ENCODE data around the gene PUM2. TPM values are rescaled to one million over a fixed set of nuclear protein-coding genes. Genes with fewer than 3 reads are reported as not detected.
"Not testable (repeated sequence)": the region's sequence is repeated elsewhere in the genome, so short reads cannot be mapped to it uniquely, and the experiment has no call there.

Gene PUM2
- total and polyA plus RNA-seq, 2 experiments from 2014 or later: 13.6 to 18.3 TPM

GRCh38 chr2:20257411-20257810, 93.2 kb downstream of the PUM2 start:
- no peak for DNase-seq
- H3K4me3 ChIP-seq: no peak overlapping the region
- TF ChIP-seq EZH2 (IDR thresholded peaks at IDR 0.05; ENCODE audit: insufficient read depth, poor library complexity, severe bottlenecking): no peak
- TF ChIP-seq EZH2phosphoT487 (IDR thresholded peaks at IDR 0.05; ENCODE audit: insufficient read depth, low read depth): no peak
- peaks cover 6% of the 10 kb centered on the region; the same call in 1 of the 2 replicates for H3K79me2 ChIP-seq (ENCODE audit: insufficient read depth)
- H3K27me3 ChIP-seq (replicated peaks; ENCODE audit: insufficient read depth): no peaks in the 10 kb centered on the region
- 98 to 100% methylated on average over 1 of the region's 1 CpG for WGBS, 2 experiments (ENCODE audit: low coverage in 1 of 2, low lambda C conversion rate in 2 of 2, missing lambda C conversion rate in 2 of 2)
- H3K4me2 ChIP-seq (ENCODE audit: unreplicated experiment): no peak overlapping the region
- H3K9me3 ChIP-seq (ENCODE audit: low read depth): no peaks in the 10 kb centered on the region
- no peak overlapping the region for H3K27ac ChIP-seq
- no peaks in the 10 kb centered on the region for H3K4me1 ChIP-seq (ENCODE audit: insufficient read depth)
- H3K9me2 ChIP-seq (ENCODE audit: insufficient read depth): no peaks in the 10 kb centered on the region
- H2AFZ ChIP-seq: no peak overlapping the region
- in situ Hi-C loops (cut with MboI): no loop called here
- H4K20me1 ChIP-seq (ENCODE audit: insufficient read depth): no peaks in the 10 kb centered on the region
- no peaks in the 10 kb centered on the region for H3F3A ChIP-seq (ENCODE audit: insufficient read depth)
- H3K36me3 ChIP-seq (ENCODE audit: low read depth): peaks cover 70% of the 10 kb centered on the region
- H3K9ac ChIP-seq: no peak overlapping the region

- Histone ChIP-seq H3K4me1 (ENCODE audit: insufficient read depth) (no peaks in the 10 kb centered on the region), H4K20me1 (ENCODE audit: insufficient read depth) (no peaks in the 10 kb centered on the region), H3K36me3 (ENCODE audit: low read depth) (peaks cover 80% of the 10 kb centered on the region), H3K9ac (no peak overlapping the region), H2AFZ (no peak overlapping the region), H3F3A (ENCODE audit: insufficient read depth) (peaks cover 6% of the 10 kb centered on the region; the same call in 1 of the 2 replicates), H3K4me2 (ENCODE audit: unreplicated experiment) (no peak overlapping the region), H3K79me2 (ENCODE audit: insufficient read depth) (no peaks in the 10 kb centered on the region; the same call in 1 of the 2 replicates), H3K27ac (no peak overlapping the region), H3K9me3 (ENCODE audit: low read depth) (no peaks in the 10 kb centered on the region), H3K27me3 (replicated peaks; ENCODE audit: insufficient read depth) (no peaks in the 10 kb centered on the region), H3K9me2 (ENCODE audit: insufficient read depth) (no peaks in the 10 kb centered on the region), H3K4me3 (no peak overlapping the region)
- in situ Hi-C loops (cut with MboI): no loop called here
- no peak for DNase-seq
- no peak for TF ChIP-seq EZH2phosphoT487 (IDR thresholded peaks at IDR 0.05; ENCODE audit: insufficient read depth, low read depth)
- TF ChIP-seq EZH2 (IDR thresholded peaks at IDR 0.05; ENCODE audit: insufficient read depth, poor library complexity, severe bottlenecking): no peak
- WGBS, 2 experiments (ENCODE audit: low coverage in 1 of 2, low lambda C conversion rate in 2 of 2, missing lambda C conversion rate in 2 of 2): 97% methylated on average over 4 of the region's 4 CpGs
Measured at GRCh38 chr2:20254731-20255130, 95.9 kb downstream of the PUM2 start.

GRCh38 chr2:20250436-20250835, 100.2 kb downstream of the PUM2 start:
- TF ChIP-seq EZH2phosphoT487 (IDR thresholded peaks at IDR 0.05; ENCODE audit: insufficient read depth, low read depth) (no peak), EZH2 (IDR thresholded peaks at IDR 0.05; ENCODE audit: insufficient read depth, poor library complexity, severe bottlenecking) (no peak)
- H3K36me3 ChIP-seq (ENCODE audit: low read depth): peaks cover 72% of the 10 kb centered on the region
- in situ Hi-C loops (cut with MboI): no loop called here

GRCh38 chr2:20249170-20249569, 101.5 kb downstream of the PUM2 start:
- Histone ChIP-seq H3K4me1 (ENCODE audit: insufficient read depth) (no peaks in the 10 kb centered on the region), H3K9me2 (ENCODE audit: insufficient read depth) (no peaks in the 10 kb centered on the region), H3K4me3 (no peak overlapping the region), H3K4me2 (ENCODE audit: unreplicated experiment) (no peak overlapping the region), H3K36me3 (ENCODE audit: low read depth) (peaks cover 59% of the 10 kb centered on the region), H3K9me3 (ENCODE audit: low read depth) (no peaks in the 10 kb centered on the region), H2AFZ (no peak overlapping the region), H3K79me2 (ENCODE audit: insufficient read depth) (no peaks in the 10 kb centered on the region), H3K27ac (no peak overlapping the region), H3F3A (ENCODE audit: insufficient read depth) (peaks cover 31% of the 10 kb centered on the region), H4K20me1 (ENCODE audit: insufficient read depth) (no peaks in the 10 kb centered on the region), H3K9ac (no peak overlapping the region), H3K27me3 (replicated peaks; ENCODE audit: insufficient read depth) (no peaks in the 10 kb centered on the region)
- in situ Hi-C loops (cut with MboI): no loop called here
- no peak for DNase-seq
- TF ChIP-seq EZH2phosphoT487 (IDR thresholded peaks at IDR 0.05; ENCODE audit: insufficient read depth, low read depth): no peak
- no peak for TF ChIP-seq EZH2 (IDR thresholded peaks at IDR 0.05; ENCODE audit: insufficient read depth, poor library complexity, severe bottlenecking)
- 92 to 95% methylated on average over 6 of the region's 6 CpGs for WGBS, 2 experiments (ENCODE audit: low coverage in 1 of 2, low lambda C conversion rate in 2 of 2, missing lambda C conversion rate in 2 of 2)

More at GRCh38 chr2:20250436-20250835, 100.2 kb downstream of the PUM2 start:
- no peaks in the 10 kb centered on the region for H4K20me1 ChIP-seq (ENCODE audit: insufficient read depth)
- no peaks in the 10 kb centered on the region for H3K9me3 ChIP-seq (ENCODE audit: low read depth)
- H2AFZ ChIP-seq: no peak overlapping the region
- no peaks in the 10 kb centered on the region for H3K4me1 ChIP-seq (ENCODE audit: insufficient read depth)
- no peak for DNase-seq
- no peak overlapping the region for H3K27ac ChIP-seq
- no peaks in the 10 kb centered on the region for H3K9me2 ChIP-seq (ENCODE audit: insufficient read depth)
- no peak overlapping the region for H3K4me3 ChIP-seq
- H3K4me2 ChIP-seq (ENCODE audit: unreplicated experiment): no peak overlapping the region
- H3K27me3 ChIP-seq (replicated peaks; ENCODE audit: insufficient read depth): no peaks in the 10 kb centered on the region
- H3K79me2 ChIP-seq (ENCODE audit: insufficient read depth): no peaks in the 10 kb centered on the region
- peaks cover 18% of the 10 kb centered on the region; the same call in 1 of the 2 replicates for H3F3A ChIP-seq (ENCODE audit: insufficient read depth)
- no peak overlapping the region for H3K9ac ChIP-seq

GRCh38 chr2:20247084-20247483, 103.6 kb downstream of the PUM2 start:
- Histone ChIP-seq H3F3A (ENCODE audit: insufficient read depth) (peaks cover 37% of the 10 kb centered on the region), H4K20me1 (ENCODE audit: insufficient read depth) (no peaks in the 10 kb centered on the region), H3K4me2 (ENCODE audit: unreplicated experiment) (no peak overlapping the region), H3K9me3 (ENCODE audit: low read depth) (no peaks in the 10 kb centered on the region), H3K4me1 (ENCODE audit: insufficient read depth) (no peaks in the 10 kb centered on the region), H3K27ac (no peak overlapping the region), H3K9me2 (ENCODE audit: insufficient read depth) (no peaks in the 10 kb centered on the region), H3K27me3 (replicated peaks; ENCODE audit: insufficient read depth) (no peaks in the 10 kb centered on the region), H3K9ac (no peak overlapping the region), H2AFZ (no peak overlapping the region), H3K4me3 (no peak overlapping the region), H3K79me2 (ENCODE audit: insufficient read depth) (no peaks in the 10 kb centered on the region), H3K36me3 (ENCODE audit: low read depth) (peaks cover 39% of the 10 kb centered on the region)
- no peak for DNase-seq
- 100% methylated on average over 1 of the region's 1 CpG for WGBS, 2 experiments (ENCODE audit: low coverage in 1 of 2, low lambda C conversion rate in 2 of 2, missing lambda C conversion rate in 2 of 2)
- in situ Hi-C loops (cut with MboI): no loop called here
- TF ChIP-seq EZH2 (IDR thresholded peaks at IDR 0.05; ENCODE audit: insufficient read depth, poor library complexity, severe bottlenecking) (no peak), EZH2phosphoT487 (IDR thresholded peaks at IDR 0.05; ENCODE audit: insufficient read depth, low read depth) (no peak)

GRCh38 chr2:20243637-20244036, 107.0 kb downstream of the PUM2 start:
- H3K9ac ChIP-seq; DNase-seq; H3K4me1 ChIP-seq (ENCODE audit: insufficient read depth); H3K79me2 ChIP-seq (ENCODE audit: insufficient read depth); H3K27ac ChIP-seq; H3K4me2 ChIP-seq (ENCODE audit: unreplicated experiment); in situ Hi-C loops (cut with MboI); H3K4me3 ChIP-seq; H4K20me1 ChIP-seq (ENCODE audit: insufficient read depth); H3K27me3 ChIP-seq (replicated peaks; ENCODE audit: insufficient read depth); H3K9me2 ChIP-seq (ENCODE audit: insufficient read depth); H3K9me3 ChIP-seq (ENCODE audit: low read depth); H2AFZ ChIP-seq: not testable (repeated sequence)
- 88 to 90% methylated on average over 5 of the region's 5 CpGs for WGBS, 2 experiments (ENCODE audit: low coverage in 1 of 2, low lambda C conversion rate in 2 of 2, missing lambda C conversion rate in 2 of 2)
- H3F3A ChIP-seq (ENCODE audit: insufficient read depth): peaks cover 26% of the 10 kb centered on the region; the same call in 1 of the 2 replicates
- H3K36me3 ChIP-seq (ENCODE audit: low read depth): peaks cover 11% of the 10 kb centered on the region; the same call in 1 of the 2 replicates

Measured in GM23248 (cell line).